Amniotic stem cell (primary cell): ENCODE results near the gene EDA.
"Not testable (repeated sequence)": the region's sequence is repeated elsewhere in the genome, so short reads cannot be mapped to it uniquely, and the experiment has no call there.

ENCODE experiments used
- DNase-seq: peaks from one replicate; lab custom pipeline; 2025; lab: John Stamatoyannopoulos, UW

Gene EDA

DNA sequence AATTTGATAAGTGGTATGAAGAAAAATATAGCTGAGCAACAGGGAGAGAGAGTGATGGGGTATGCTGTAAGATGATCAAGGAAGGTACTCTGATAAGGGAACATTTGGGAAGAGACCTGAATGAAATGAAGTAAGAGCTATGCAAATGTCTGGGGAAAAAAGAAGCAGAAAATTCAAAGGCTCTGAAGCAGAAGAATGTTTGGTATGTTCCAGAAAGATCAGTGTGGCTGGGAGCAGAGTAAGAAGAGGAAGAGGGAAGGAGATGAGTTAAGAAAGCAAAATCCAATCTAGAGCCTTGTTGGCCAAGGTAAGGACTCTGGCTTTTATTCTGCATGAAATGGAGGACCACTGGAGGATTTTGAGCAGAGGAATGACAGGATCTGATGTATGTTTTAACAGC lies 343.8 kb downstream of the EDA start:
- DNase-seq, result no peak

DNA sequence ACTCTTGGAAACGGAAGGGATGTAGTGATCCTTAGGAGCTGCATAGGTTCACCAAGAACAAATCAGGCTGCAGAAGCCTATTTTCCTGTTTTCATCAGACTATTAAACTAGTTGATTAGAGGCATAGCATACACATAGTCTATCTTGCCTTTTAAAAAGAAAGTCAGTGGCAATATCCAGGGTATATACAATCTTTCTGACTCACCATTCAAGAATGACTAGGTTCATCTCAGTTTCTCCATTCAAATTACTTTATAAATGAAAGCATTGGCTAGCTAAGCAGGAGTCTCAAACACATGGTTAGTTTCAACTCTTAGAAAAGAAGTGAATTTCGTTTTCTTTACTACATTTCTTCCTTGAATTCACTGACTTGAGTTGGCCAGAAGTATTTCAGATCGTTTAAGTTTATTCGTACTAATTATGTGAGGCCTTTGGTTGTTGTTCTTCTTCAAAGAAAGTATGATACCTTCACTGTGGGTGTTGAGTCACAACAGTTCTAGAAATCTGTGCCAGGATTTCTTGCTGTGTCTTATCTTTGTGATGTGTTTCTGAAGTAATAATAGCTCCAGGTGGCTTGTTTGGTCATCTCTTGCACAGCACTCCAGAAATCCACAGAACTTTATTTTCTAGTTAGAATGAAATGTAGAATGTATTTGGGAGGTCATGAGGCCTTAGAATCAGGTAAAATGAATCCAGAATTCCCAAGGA lies 345.6 kb downstream of the EDA start:
- DNase-seq, result no peak

- no peak for DNase-seq
Observed at GRCh38 chrX:69968950-69969349, 353.0 kb downstream of the EDA start.

- no peak for DNase-seq
Observed at GRCh38 chrX:69969460-69969859, 353.5 kb downstream of the EDA start.

DNA sequence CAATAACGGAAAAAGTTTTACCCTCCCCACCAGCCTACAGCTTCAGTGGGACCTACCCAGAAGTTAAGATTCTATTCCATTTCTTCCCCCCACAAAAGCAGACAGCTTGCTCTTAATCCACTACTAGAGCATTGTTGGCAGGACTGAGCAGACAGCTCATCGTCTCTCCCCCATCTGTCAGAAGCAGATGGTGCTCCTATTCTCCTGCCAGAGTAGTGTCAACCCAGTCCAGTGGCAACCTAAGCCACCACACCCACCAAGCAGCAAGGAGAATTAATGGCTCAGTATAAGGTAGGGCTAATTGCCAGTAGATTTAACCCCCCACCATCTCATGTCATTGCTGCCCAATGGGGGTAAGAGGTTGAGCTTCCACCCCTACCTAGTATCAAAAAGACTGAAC lies 371.8 kb downstream of the EDA start:
- DNase-seq, result no peak

- no peak for DNase-seq
Observed at GRCh38 chrX:69988955-69989394, 373.1 kb downstream of the EDA start.

DNA sequence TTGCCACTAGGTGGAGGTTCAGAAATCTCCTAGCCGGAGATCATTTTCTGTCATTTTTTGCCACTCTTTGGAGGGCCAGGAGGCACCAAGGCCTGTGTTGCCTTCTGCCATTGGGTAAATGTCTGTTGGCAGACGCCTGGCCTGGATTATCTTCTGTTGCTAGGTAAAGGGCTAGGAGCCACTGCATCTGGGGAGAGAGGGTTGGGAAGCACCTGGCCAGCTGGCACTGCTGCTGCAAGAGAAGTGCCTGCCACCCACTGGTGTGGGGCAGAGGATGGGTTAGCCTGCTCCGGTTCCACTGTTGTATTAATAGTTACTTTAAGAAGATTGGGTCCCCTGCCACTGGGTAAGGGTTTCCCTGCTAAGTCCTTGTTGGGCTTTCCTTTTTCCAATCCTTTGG lies 375.8 kb downstream of the EDA start:
- no peak for DNase-seq

GRCh38 chrX:69993494-69993893 lies 377.6 kb downstream of the EDA start:
- no peak for DNase-seq

GRCh38 chrX:69995362-69996112 lies 379.6 kb downstream of the EDA start:
- no peak for DNase-seq

DNA sequence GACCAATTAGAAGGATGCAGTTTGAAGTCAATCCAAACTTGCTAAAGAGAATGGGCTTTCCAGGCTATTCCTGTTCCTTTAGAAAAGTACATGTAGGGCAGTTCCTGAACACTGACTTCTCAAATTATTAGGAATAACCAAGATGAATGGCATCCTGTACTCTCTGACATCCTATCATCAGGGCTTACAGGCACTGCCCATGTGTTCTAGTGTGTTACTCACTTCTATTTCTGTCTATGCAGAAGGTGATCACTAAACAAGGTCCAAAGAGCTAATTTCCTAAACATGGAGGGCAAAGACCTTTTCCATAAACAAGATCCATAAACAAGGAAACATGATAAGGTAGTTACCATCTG lies 380.2 kb downstream of the EDA start:
- DNase-seq, result no peak

GRCh38 chrX:69998299-69998698 lies 382.4 kb downstream of the EDA start:
- not testable (repeated sequence) for DNase-seq

GRCh38 chrX:70001269-70001668 lies 385.4 kb downstream of the EDA start:
- DNase-seq, result no peak

DNA sequence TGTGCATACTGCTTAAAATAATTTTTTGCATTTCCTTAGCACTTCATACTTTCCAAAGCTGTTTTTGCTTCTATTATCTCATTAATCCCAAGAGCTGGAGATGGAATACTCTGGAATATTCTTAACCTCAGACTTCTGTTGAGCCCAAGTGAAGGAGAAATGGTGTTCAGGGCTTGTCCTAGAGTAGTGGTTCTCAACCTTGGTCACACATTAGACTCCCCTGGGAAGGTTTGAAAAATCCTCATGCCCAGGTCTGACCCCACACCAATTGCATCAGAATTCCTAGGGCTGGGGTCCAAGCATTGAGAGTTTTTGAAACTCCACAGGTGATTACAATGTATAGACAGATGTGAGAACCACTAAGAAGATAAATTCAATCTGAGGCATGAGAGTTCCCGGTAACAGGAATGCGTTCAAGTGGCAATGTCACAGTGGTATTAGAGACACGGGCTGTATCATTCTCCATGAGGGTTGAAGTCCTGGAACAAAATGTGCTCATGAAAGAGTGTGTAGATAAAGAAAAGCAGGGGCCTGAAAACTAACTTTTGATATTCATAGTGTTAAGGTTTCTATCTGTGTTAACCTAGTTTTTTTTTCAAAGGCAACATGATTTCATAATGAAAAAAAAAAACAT lies 385.9 kb downstream of the EDA start:
- no peak for DNase-seq

GRCh38 chrX:70007946-70008345 lies 392.0 kb downstream of the EDA start:
- DNase-seq, result no peak

DNA sequence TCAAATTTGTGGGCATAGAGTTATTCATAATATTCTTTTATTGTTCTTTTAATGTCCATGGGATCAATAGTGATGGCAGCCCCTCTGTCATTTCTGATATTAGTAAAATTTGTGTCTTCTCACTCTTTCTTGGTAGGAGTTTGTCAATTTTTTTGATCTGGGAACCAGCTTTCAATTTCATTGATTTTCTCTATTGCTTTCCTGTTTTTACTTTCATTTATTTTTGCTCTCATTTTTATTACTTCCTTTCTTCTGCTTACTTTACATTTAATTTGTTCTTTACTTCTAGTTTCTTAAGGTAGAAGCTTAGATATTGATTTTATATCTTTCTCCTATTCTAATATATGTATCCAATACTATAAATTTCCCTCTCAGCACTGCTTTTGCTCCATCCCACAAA lies 393.1 kb downstream of the EDA start:
- DNase-seq, result no peak

DNA sequence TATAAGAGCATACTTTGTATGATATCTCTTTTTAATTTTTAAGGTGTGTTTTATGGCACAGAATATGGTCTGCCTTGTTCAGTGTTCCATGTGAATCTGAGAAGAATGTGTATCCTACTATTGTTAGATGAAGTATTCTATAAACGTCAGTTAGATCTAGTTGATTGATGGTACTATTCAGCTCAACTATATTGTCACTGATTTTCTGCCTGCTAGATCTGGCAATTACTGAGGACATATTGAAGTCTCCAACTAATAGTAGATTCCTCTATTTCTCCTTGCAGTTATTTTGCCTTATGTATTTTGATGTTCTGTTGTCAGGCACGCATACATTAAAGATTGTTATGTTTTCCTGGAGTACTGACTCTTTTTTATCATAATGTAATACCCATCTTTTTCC lies 394.1 kb downstream of the EDA start:
- no peak for DNase-seq

GRCh38 chrX:70012756-70013155 lies 396.8 kb downstream of the EDA start:
- no peak for DNase-seq

GRCh38 chrX:70013466-70014381 lies 397.8 kb downstream of the EDA start:
- no peak for DNase-seq

DNA sequence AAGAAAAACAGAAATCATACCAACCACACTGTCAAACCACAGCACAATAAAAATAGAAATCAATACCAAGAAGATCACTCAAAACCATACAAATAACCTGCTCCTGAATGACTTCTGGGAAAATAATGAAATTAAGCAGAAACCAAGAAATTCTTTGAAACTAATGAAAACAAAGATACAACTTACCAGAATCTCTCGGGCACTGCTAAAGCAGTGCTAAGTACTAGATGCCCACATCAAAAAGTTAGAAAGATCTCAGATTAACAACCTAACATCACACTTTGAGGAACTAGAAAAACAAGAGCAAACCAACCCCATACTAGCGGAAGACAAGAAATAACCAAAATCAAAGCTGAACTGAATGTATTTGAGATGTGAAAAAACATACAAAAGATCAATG lies 400.6 kb downstream of the EDA start:
- no peak for DNase-seq

DNA sequence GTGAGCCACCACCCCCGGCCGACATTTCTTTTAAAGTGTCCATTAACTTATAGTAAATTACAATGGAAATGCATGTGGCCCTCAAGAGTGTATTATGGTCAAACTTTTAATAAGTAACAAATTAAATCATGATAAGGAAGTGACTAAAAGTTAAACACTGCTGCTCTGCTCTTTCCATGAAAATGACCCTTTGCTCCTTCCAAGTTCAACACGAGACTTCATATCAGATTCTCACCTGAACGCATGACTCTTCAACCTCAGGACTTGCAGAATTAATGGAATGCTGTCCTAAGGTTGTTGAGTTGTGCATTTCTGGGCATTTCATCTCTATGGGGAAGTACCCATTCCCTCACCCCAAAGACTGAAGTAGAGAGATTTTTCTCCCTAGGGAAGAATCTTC lies 406.7 kb downstream of the EDA start:
- no peak for DNase-seq

DNA sequence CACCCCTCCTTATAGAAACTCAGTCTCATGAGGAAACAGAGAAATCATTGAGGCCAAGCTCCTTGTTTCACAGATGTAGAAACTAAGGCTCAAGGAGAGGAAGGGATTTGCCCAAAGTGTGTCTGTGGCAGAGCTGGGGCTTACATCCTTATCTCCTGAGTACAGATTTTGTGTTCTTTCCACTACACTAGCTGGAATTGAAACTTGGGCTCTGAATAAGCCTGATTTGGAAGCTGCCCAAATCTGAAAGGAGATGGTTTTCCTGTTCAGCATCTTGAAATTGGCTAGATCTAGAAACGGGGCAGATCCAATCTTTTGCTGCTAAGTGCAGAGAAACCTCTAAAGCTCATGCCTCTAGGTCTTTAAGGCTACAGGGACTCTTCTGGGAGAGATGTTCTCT lies 409.6 kb downstream of the EDA start:
- DNase-seq, result no peak

- DNase-seq, result no peak
Observed at GRCh38 chrX:70026112-70026850, 410.4 kb downstream of the EDA start.
